H9 (cell line): ENCODE data around the gene LASP1. TPM values are rescaled to one million over a fixed set of nuclear protein-coding genes. Genes with fewer than 3 reads are reported as not detected.
"Not testable (repeated sequence)": the region's sequence is repeated elsewhere in the genome, so short reads cannot be mapped to it uniquely, and the experiment has no call there.

Source experiments
- DNase-seq: peaks from one replicate; pipeline ENCODE4 v3.0.0-alpha.2; 2017
- H2AFZ ChIP-seq: one replicate; pipeline ENCODE4 v1.6.1; 2013; ENCODE audit warnings: mild to moderate bottlenecking, low read length, control low read depth, moderate library complexity
- H2AK5ac ChIP-seq: 2 replicates; pipeline ENCODE4 v1.6.1; 2013; ENCODE audit warnings: low read length, control low read depth, mixed read lengths; ENCODE audit not compliant: insufficient read length
- H2BK120ac ChIP-seq: one replicate; pipeline ENCODE4 v1.6.1; 2013; ENCODE audit warnings: low read depth, mild to moderate bottlenecking, low read length, control low read depth, inconsistent platforms; ENCODE audit not compliant: poor library complexity, severe bottlenecking
- H2BK12ac ChIP-seq: 2 replicates; pipeline ENCODE4 v1.6.1; 2013; ENCODE audit warnings: low read length, control low read depth, mixed read lengths, low read depth; ENCODE audit not compliant: insufficient read length
- H2BK15ac ChIP-seq: 2 replicates; pipeline ENCODE4 v1.6.1; 2013; ENCODE audit warnings: low read depth, low read length, control low read depth
- H2BK20ac ChIP-seq: one replicate; pipeline ENCODE4 v1.6.1; 2013; ENCODE audit warnings: low read depth, mild to moderate bottlenecking, low read length, control low read depth, inconsistent platforms; ENCODE audit not compliant: poor library complexity, severe bottlenecking
- H2BK5ac ChIP-seq: 2 replicates; pipeline ENCODE4 v1.6.1; 2013; ENCODE audit warnings: low read length, control low read depth, mixed read lengths; ENCODE audit not compliant: insufficient read length
- H3K14ac ChIP-seq: 2 replicates; pipeline ENCODE4 v1.6.1; 2013; ENCODE audit warnings: low read length, control low read depth; ENCODE audit not compliant: insufficient read depth
- H3K18ac ChIP-seq: 2 replicates; pipeline ENCODE4 v1.6.1; 2013; ENCODE audit warnings: low read depth, mild to moderate bottlenecking, mixed read lengths, low read length, control low read depth; ENCODE audit not compliant: insufficient read length
- H3K23ac ChIP-seq: 2 replicates; pipeline ENCODE4 v1.6.1; 2013; ENCODE audit warnings: low read length, control low read depth, mixed read lengths, low read depth; ENCODE audit not compliant: insufficient read length
- H3K23me2 ChIP-seq: 2 replicates; pipeline ENCODE4 v1.6.1; 2013; ENCODE audit warnings: low read depth, mild to moderate bottlenecking, mixed read lengths, low read length, control low read depth; ENCODE audit not compliant: insufficient read length, poor library complexity, severe bottlenecking
- H3K27ac ChIP-seq: 2 replicates; pipeline ENCODE4 v1.5.1; 2013; ENCODE audit warnings: low read length, control low read depth, mixed read lengths, low read depth; ENCODE audit not compliant: insufficient read length
- H3K27me3 ChIP-seq: 2 replicates; pipeline ENCODE4 v1.6.1; 2013; ENCODE audit warnings: low read length, control low read depth, inconsistent platforms; ENCODE audit not compliant: insufficient read depth
- H3K4ac ChIP-seq: 2 replicates; pipeline ENCODE4 v1.6.1; 2013; ENCODE audit warnings: low read depth, mild to moderate bottlenecking, control low read depth, inconsistent platforms, low read length, moderate library complexity
- H3K4me1 ChIP-seq: 2 replicates; pipeline ENCODE4 v1.6.1; 2013; ENCODE audit warnings: low read length, control low read depth, inconsistent platforms; ENCODE audit not compliant: insufficient read depth
- H3K4me2 ChIP-seq: 2 replicates; pipeline ENCODE4 v1.6.1; 2013; ENCODE audit warnings: low read length, control low read depth, mixed read lengths; ENCODE audit not compliant: insufficient read length, insufficient read depth
- H3K56ac ChIP-seq: 2 replicates; pipeline ENCODE4 v1.6.1; 2013; ENCODE audit warnings: low read depth, mild to moderate bottlenecking, mixed read lengths, low read length, control low read depth; ENCODE audit not compliant: insufficient read length
- H3K79me1 ChIP-seq: 2 replicates; pipeline ENCODE4 v1.6.1; 2013; ENCODE audit warnings: low read depth, mild to moderate bottlenecking, moderate library complexity, low read length, control low read depth, inconsistent platforms; ENCODE audit not compliant: insufficient read depth, poor library complexity, severe bottlenecking
- H3K79me2 ChIP-seq: 2 replicates; pipeline ENCODE4 v1.6.1; 2013; ENCODE audit warnings: low read length, control low read depth, inconsistent platforms; ENCODE audit not compliant: insufficient read depth
- H3K9ac ChIP-seq: 2 replicates; pipeline ENCODE4 v1.6.1; 2013; ENCODE audit warnings: low read length, control low read depth, mixed read lengths; ENCODE audit not compliant: insufficient read length; ENCODE audit errors: extremely low read depth
- H3K9me3 ChIP-seq: one replicate; pipeline ENCODE4 v1.6.1; 2013; ENCODE audit warnings: low read depth, low read length, inconsistent platforms; ENCODE audit not compliant: control insufficient read depth
- H3T11ph ChIP-seq: one replicate; pipeline ENCODE4 v1.6.1; 2013; ENCODE audit warnings: mild to moderate bottlenecking, low read length, control low read depth, inconsistent platforms
- H4K20me1 ChIP-seq: one replicate; pipeline ENCODE4 v1.6.1; 2013; ENCODE audit not compliant: control insufficient read depth, insufficient read length, insufficient read depth
- H4K5ac ChIP-seq: 2 replicates; pipeline ENCODE4 v1.6.1; 2013; ENCODE audit warnings: low read depth, mild to moderate bottlenecking, mixed read lengths, low read length, control low read depth; ENCODE audit not compliant: insufficient read length
- H4K8ac ChIP-seq: replicated peaks from 2 replicates; pipeline ENCODE4 v1.6.1; 2013; ENCODE audit warnings: low read length, control low read depth, mixed read lengths, low read depth; ENCODE audit not compliant: insufficient read length
- H4K91ac ChIP-seq: 2 replicates; pipeline ENCODE4 v1.6.1; 2013; ENCODE audit warnings: low read depth, mild to moderate bottlenecking, moderate library complexity, mixed read lengths, low read length, control low read depth; ENCODE audit not compliant: insufficient read length
- H3K27ac Mint-ChIP-seq, 3 experiments: 2 replicates in 2 of 3; 3 replicates in 1 of 3; pipeline ENCODE4 v1.8.0; 2020 to 2021; ENCODE audit warnings: mixed read lengths in 3 of 3, mild to moderate bottlenecking in 1 of 3, moderate library complexity in 1 of 3
- H3K27me3 Mint-ChIP-seq: 2 replicates; pipeline ENCODE4 v1.8.0; 2021; ENCODE audit warnings: low read depth, mild to moderate bottlenecking, moderate library complexity, mixed read lengths
- H3K36me3 Mint-ChIP-seq, 3 experiments: 2 replicates in 2 of 3; 3 replicates in 1 of 3; pipeline ENCODE4 v1.8.0; 2020 to 2021; ENCODE audit warnings: low read depth in 3 of 3, mixed read lengths in 3 of 3; ENCODE audit not compliant: insufficient read depth in 1 of 3
- H3K4me1 Mint-ChIP-seq, 2 experiments: 2 replicates each; pipeline ENCODE4 v1.8.0; 2020; ENCODE audit warnings: mixed read lengths in 2 of 2
- H3K4me3 Mint-ChIP-seq, 2 experiments: 2 replicates in 1 of 2; 3 replicates in 1 of 2; pipeline ENCODE4 v1.8.0; 2020 to 2021; ENCODE audit warnings: mild to moderate bottlenecking in 2 of 2, mixed read lengths in 2 of 2, moderate library complexity in 1 of 2
- H3K9me3 Mint-ChIP-seq, 2 experiments: 2 replicates in 1 of 2; 3 replicates in 1 of 2; pipeline ENCODE4 v1.8.0; 2020; ENCODE audit warnings: mild to moderate bottlenecking in 2 of 2, mixed read lengths in 2 of 2, moderate library complexity in 1 of 2
- CTCF ChIP-seq: fragments of 200-600 bp; sonication (generic); conservative IDR thresholded peaks from 3 replicates; pipeline ENCODE4 v1.8.0; 2021; ENCODE audit warnings: antibody characterized with exemption, mild to moderate bottlenecking
- WGBS: extraction: QIAGEN DNeasy Blood & Tissue Kit; methylation state at CpG from one replicate; pipeline ENCODE4 v1.1.7; 2013; ENCODE audit warnings: missing lambda C conversion rate, low lambda C conversion rate, mixed read lengths; ENCODE audit not compliant: insufficient read length; ENCODE audit errors: extremely low coverage; 5-methylcytosine and 5-hydroxymethylcytosine counted together
- total RNA-seq: library from RNA; stranded (reverse); gene quantifications from 2 replicates; pipeline ENCODE4 v1.2.1, GENCODE V29; 2021

LASP1 gene
- total RNA-seq, 1 experiment from 2014 or later: 121 TPM

GRCh38 chr17:38926293-38927070 is 56.6 kb downstream of the LASP1 start:
- no peak overlapping the region for H3K23ac ChIP-seq

GRCh38 chr17:38930782-38931181 is 60.9 kb downstream of the LASP1 start:
- WGBS: no CpG with 5 or more reads among the region's 36 CpGs
- H2BK120ac ChIP-seq, H3K14ac ChIP-seq, H2BK12ac ChIP-seq, H3K79me2 ChIP-seq, H2AK5ac ChIP-seq, H3K23ac ChIP-seq, H3K9me3 Mint-ChIP-seq, H2AFZ ChIP-seq, H3K4ac ChIP-seq, H3K56ac ChIP-seq, H4K5ac ChIP-seq, H4K8ac ChIP-seq, H3K27ac Mint-ChIP-seq, H3T11ph ChIP-seq, H3K4me2 ChIP-seq, H3K9ac ChIP-seq, H3K4me3 Mint-ChIP-seq, H3K18ac ChIP-seq, H4K20me1 ChIP-seq, H3K27me3 Mint-ChIP-seq, H3K36me3 Mint-ChIP-seq, H3K79me1 ChIP-seq, DNase-seq, H3K27me3 ChIP-seq, H3K27ac ChIP-seq, H3K9me3 ChIP-seq, H2BK5ac ChIP-seq, H3K4me1 ChIP-seq, H4K91ac ChIP-seq, H3K23me2 ChIP-seq, H2BK15ac ChIP-seq, H2BK20ac ChIP-seq: not testable (repeated sequence)
- peaks cover 5 to 11% of the 10 kb centered on the region in 2 experiments for H3K4me1 Mint-ChIP-seq

More at GRCh38 chr17:38926293-38927070, 56.6 kb downstream of the LASP1 start:
- peaks cover 27 to 39% of the 10 kb centered on the region in 2 experiments for H3K4me1 Mint-ChIP-seq
- H2BK15ac ChIP-seq: no peak overlapping the region
- no peaks in the 10 kb centered on the region for H3K79me2 ChIP-seq
- H3K4me3 Mint-ChIP-seq: peak overlapping the region in 1 of 2 experiments; percentile 80; a peak in 3 of 5 replicates
- H3K4me2 ChIP-seq: no peak overlapping the region
- H3K23me2 ChIP-seq: no peaks in the 10 kb centered on the region
- H3T11ph ChIP-seq: no peak overlapping the region
- H3K27ac ChIP-seq: no peak overlapping the region
- no peak overlapping the region for H3K56ac ChIP-seq
- no peaks in the 10 kb centered on the region for H3K79me1 ChIP-seq
- no peaks in the 10 kb centered on the region for H4K20me1 ChIP-seq
- H4K8ac ChIP-seq: no peak overlapping the region
- H3K9ac ChIP-seq: no peak overlapping the region
- no peak overlapping the region for H3K18ac ChIP-seq
- H3K4ac ChIP-seq: no peak overlapping the region
- no CpG with 5 or more reads among the region's 2 CpGs for WGBS
- no peak overlapping the region for H3K14ac ChIP-seq
- no peak overlapping the region for H4K5ac ChIP-seq
- no peak overlapping the region for H2BK5ac ChIP-seq
- peaks cover 2 to 4% (median 3%) of the 10 kb centered on the region in 3 experiments; a peak in 5 of 7 replicates for H3K36me3 Mint-ChIP-seq
- H2BK120ac ChIP-seq: no peak overlapping the region
- H2AFZ ChIP-seq: no peak overlapping the region
- no peak overlapping the region for H2BK20ac ChIP-seq
- no peak overlapping the region for H2BK12ac ChIP-seq
- H3K27me3 ChIP-seq: no peaks in the 10 kb centered on the region
- H3K27ac Mint-ChIP-seq: peak overlapping the region in 1 of 3 experiments; percentile 66; a peak in 2 of 7 replicates
- no peaks in the 10 kb centered on the region for H3K27me3 Mint-ChIP-seq
- no peak for TF ChIP-seq CTCF
- H2AK5ac ChIP-seq: no peak overlapping the region
- DNase-seq: no peak
- no peaks in the 10 kb centered on the region; the same call in 1 of the 2 replicates for H3K4me1 ChIP-seq
- no peak overlapping the region for H4K91ac ChIP-seq
- no peaks in the 10 kb centered on the region for H3K9me3 ChIP-seq
- H3K9me3 Mint-ChIP-seq: peaks cover 4% of the 10 kb centered on the region in 2 experiments; a peak in 4 of 5 replicates
